ENCODE data around the gene TMEM39A.
A peak's percentile ranks its signal among the peaks of the same experiment; 100 is the strongest.

Gene TMEM39A

GRCh38 chr3:119463171-119464169 is at the start of gene TMEM39A:
TSS of gene TMEM39A (minus strand) at chr3:119463615. CDS start at chr3:119462074, 1,541 bp downstream.
- Histone ChIP-seq H3K9me3 (replicated peaks in 1 of 11) (no peaks in the 10 kb centered on the region), H3K4me1 (peaks cover 19 to 52% (median 24%) of the 10 kb centered on the region in 10 experiments), H3K36me3 (peaks cover 27 to 38% (median 34%) of the 10 kb centered on the region in 11 experiments), H3K9ac (peak within 1 kb of the TSS; percentile 82 to 94 (median 90)), H3K4me2 (peak within 1 kb of the TSS; percentile 74 to 95 (median 83)), H3K27ac (peak within 1 kb of the TSS; percentile 77 to 92 (median 85)), H3K27me3 (no peaks in the 10 kb centered on the region), H4K20me1 (peaks cover 0 to 13% (median 0%) of the 10 kb centered on the region in 11 experiments; a peak in 2 of 22 replicates), H3K4me3 (peak within 1 kb of the TSS; percentile 87 to 99 (median 94))
- no peak for TF ChIP-seq Cebpa-rat (IDR thresholded peaks at IDR 0.05)

- peaks cover 75 to 97% (median 88%) of the 10 kb centered on the region in 11 experiments for H3K36me3 ChIP-seq
- H3K9ac ChIP-seq, result no peak overlapping the region
- TF ChIP-seq Cebpa-rat (IDR thresholded peaks at IDR 0.05), result no peak
- no peak overlapping the region for H3K4me2 ChIP-seq
- H3K27ac ChIP-seq, result no peak overlapping the region
- no peaks in the 10 kb centered on the region for H3K9me3 ChIP-seq (replicated peaks in 1 of 11)
- no peaks in the 10 kb centered on the region; a peak in 1 of 22 replicates for H4K20me1 ChIP-seq
- peaks cover 0 to 18% (median 0%) of the 10 kb centered on the region in 10 experiments; a peak in 1 of 20 replicates for H3K4me1 ChIP-seq
- no peak overlapping the region for H3K4me3 ChIP-seq
- no peaks in the 10 kb centered on the region for H3K27me3 ChIP-seq
These were observed 47.3 kb upstream of the TMEM39A start for GRCh38 chr3:119510690-119511089.

- no peak for TF ChIP-seq Cebpa-rat (IDR thresholded peaks at IDR 0.05)
- no peak overlapping the region for H3K4me3 ChIP-seq
- H3K36me3 ChIP-seq, result peaks cover 72 to 97% (median 86%) of the 10 kb centered on the region in 11 experiments
- no peak overlapping the region for H3K27ac ChIP-seq
- H4K20me1 ChIP-seq, result no peaks in the 10 kb centered on the region; a peak in 1 of 22 replicates
- H3K4me2 ChIP-seq, result no peak overlapping the region
- H3K9me3 ChIP-seq (replicated peaks in 1 of 11), result no peaks in the 10 kb centered on the region
- H3K4me1 ChIP-seq, result peaks cover 0 to 8% (median 0%) of the 10 kb centered on the region in 10 experiments; a peak in 1 of 20 replicates
- H3K27me3 ChIP-seq, result no peaks in the 10 kb centered on the region
- H3K9ac ChIP-seq, result no peak overlapping the region
These were observed 44.9 kb upstream of the TMEM39A start for GRCh38 chr3:119508172-119508845.

DNA sequence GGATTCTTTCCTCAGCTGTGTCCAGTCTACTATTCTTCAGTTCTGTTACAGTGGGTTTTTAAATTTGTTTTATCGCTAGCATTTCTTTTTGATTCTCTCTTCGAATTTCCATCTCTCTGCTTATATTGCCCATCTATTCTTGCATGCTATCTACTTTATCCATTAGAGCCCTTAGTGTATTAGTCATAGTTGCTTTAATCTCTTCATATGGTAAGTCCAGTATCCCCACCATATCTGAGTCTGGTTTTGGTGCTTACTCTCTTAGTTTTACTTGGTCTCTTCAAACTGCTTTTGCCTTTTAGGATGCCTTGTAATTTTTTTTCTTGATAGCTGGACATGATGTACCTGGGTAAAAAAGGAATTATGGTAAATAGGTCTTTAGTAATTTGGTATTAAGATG is 44.0 kb upstream of the TMEM39A start:
- Histone ChIP-seq H3K9me3 (replicated peaks in 1 of 11) (no peaks in the 10 kb centered on the region), H4K20me1 (no peaks in the 10 kb centered on the region; a peak in 1 of 22 replicates), H3K4me1 (peaks cover 0 to 8% (median 0%) of the 10 kb centered on the region in 10 experiments; a peak in 1 of 20 replicates), H3K4me3 (no peak overlapping the region), H3K27ac (no peak overlapping the region), H3K36me3 (peaks cover 76 to 97% (median 86%) of the 10 kb centered on the region in 11 experiments), H3K4me2 (no peak overlapping the region), H3K27me3 (no peaks in the 10 kb centered on the region), H3K9ac (no peak overlapping the region)
- no peak for TF ChIP-seq Cebpa-rat (IDR thresholded peaks at IDR 0.05)

GRCh38 chr3:119506631-119507030 is 43.2 kb upstream of the TMEM39A start:
- Histone ChIP-seq H4K20me1 (no peaks in the 10 kb centered on the region; a peak in 1 of 22 replicates), H3K36me3 (peaks cover 73 to 92% (median 84%) of the 10 kb centered on the region in 11 experiments)
- TF ChIP-seq Cebpa-rat (IDR thresholded peaks at IDR 0.05), result no peak

GRCh38 chr3:119500901-119501300 is 37.5 kb upstream of the TMEM39A start:
- H3K9me3 ChIP-seq (replicated peaks in 1 of 11), result no peaks in the 10 kb centered on the region
- peak overlapping the region; percentile 1 to 96 (median 86); a peak in 15 of 22 replicates for H3K4me2 ChIP-seq
- TF ChIP-seq Cebpa-rat (IDR thresholded peaks at IDR 0.05), result no peak
- H3K36me3 ChIP-seq, result peaks cover 34 to 39% (median 38%) of the 10 kb centered on the region in 11 experiments
- no peaks in the 10 kb centered on the region for H4K20me1 ChIP-seq
- H3K9ac ChIP-seq, result peak overlapping the region in 4 of 11 experiments; percentile 16 to 96 (median 96); a peak in 7 of 22 replicates
- H3K27ac ChIP-seq, result 0 out of 22 replicates have a peak overlapping the region, but pooled peaks of 1 of the 11 experiments have one; percentile 10
- H3K27me3 ChIP-seq, result no peaks in the 10 kb centered on the region
- peaks cover 22 to 43% (median 30%) of the 10 kb centered on the region in 10 experiments for H3K4me1 ChIP-seq
- peak overlapping the region in 2 of 10 experiments; percentile 2 to 13; a peak in 2 of 20 replicates for H3K4me3 ChIP-seq

More at GRCh38 chr3:119506631-119507030, 43.2 kb upstream of the TMEM39A start:
- Histone ChIP-seq H3K27me3 (no peaks in the 10 kb centered on the region), H3K4me3 (no peak overlapping the region), H3K4me1 (peaks cover 0 to 11% (median 0%) of the 10 kb centered on the region in 10 experiments; a peak in 2 of 20 replicates), H3K27ac (no peak overlapping the region), H3K4me2 (no peak overlapping the region), H3K9me3 (replicated peaks in 1 of 11) (no peaks in the 10 kb centered on the region), H3K9ac (no peak overlapping the region; a peak in 1 of 22 replicates)

DNA sequence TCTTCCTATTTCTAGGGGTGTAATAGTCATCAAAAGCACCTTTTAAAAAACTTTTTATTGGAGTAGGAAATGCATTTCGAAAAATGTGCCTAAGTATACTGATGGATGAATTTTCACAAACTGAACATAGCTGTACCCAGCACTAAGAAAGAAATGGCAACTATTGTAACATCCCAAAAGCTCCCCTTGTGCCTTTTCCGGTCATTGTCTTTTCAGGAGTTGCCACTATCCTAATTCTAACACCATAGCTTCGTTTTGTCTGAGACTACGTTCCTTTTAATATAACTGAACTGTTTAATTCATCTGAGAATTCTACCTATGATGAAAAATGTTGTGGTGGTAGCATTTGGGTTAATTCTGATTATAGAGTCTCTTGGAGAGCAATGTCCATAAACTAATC is 36.9 kb upstream of the TMEM39A start:
- Histone ChIP-seq H3K36me3 (peaks cover 28 to 33% (median 31%) of the 10 kb centered on the region in 11 experiments), H3K4me2 (peak overlapping the region; percentile 69 to 96 (median 86); a peak in 17 of 22 replicates), H4K20me1 (no peaks in the 10 kb centered on the region), H3K4me3 (peak overlapping the region in 3 of 10 experiments; percentile 13 to 85 (median 76); a peak in 2 of 20 replicates), H3K27me3 (no peaks in the 10 kb centered on the region), H3K9me3 (replicated peaks in 1 of 11) (no peaks in the 10 kb centered on the region), H3K4me1 (peaks cover 22 to 43% (median 30%) of the 10 kb centered on the region in 10 experiments), H3K27ac (0 out of 22 replicates have a peak overlapping the region, but pooled peaks of 1 of the 11 experiments have one; percentile 96), H3K9ac (peak overlapping the region in 5 of 11 experiments; percentile 16 to 96 (median 95); a peak in 8 of 22 replicates)
- TF ChIP-seq Cebpa-rat (IDR thresholded peaks at IDR 0.05), result no peak

GRCh38 chr3:119498186-119499011 is 35.0 kb upstream of the TMEM39A start, which contains the start of gene TIMMDC1:
TSS of gene TIMMDC1 (plus strand) at chr3:119498547. CDS start at chr3:119498734, 187 bp downstream.
- H3K4me3 ChIP-seq, result peak within 1 kb of the TSS; percentile 64 to 86 (median 82)
- H3K27me3 ChIP-seq, result no peaks in the 10 kb centered on the region
- no peak for TF ChIP-seq Cebpa-rat (IDR thresholded peaks at IDR 0.05)
- peaks cover 11 to 14% (median 13%) of the 10 kb centered on the region in 11 experiments; a peak in 21 of 22 replicates for H3K36me3 ChIP-seq
- peaks cover 22 to 43% (median 30%) of the 10 kb centered on the region in 10 experiments for H3K4me1 ChIP-seq
- H3K27ac ChIP-seq, result peak within 1 kb of the TSS; percentile 75 to 96 (median 92)
- H4K20me1 ChIP-seq, result no peaks in the 10 kb centered on the region
- H3K4me2 ChIP-seq, result peak within 1 kb of the TSS; percentile 69 to 96 (median 86)
- H3K9ac ChIP-seq, result peak within 1 kb of the TSS; percentile 80 to 96 (median 92)
- H3K9me3 ChIP-seq (replicated peaks in 1 of 11), result no peaks in the 10 kb centered on the region
